GM23248 (cell line): ENCODE results near the gene WNT9A.

ENCODE experiments used
- EZH2 ChIP-seq: fragments of 200-600 bp; sonication (generic); IDR thresholded peaks from 2 replicates; pipeline ENCODE4 v1.6.1; 2018; ENCODE audit warnings: antibody characterized with exemption, mild to moderate bottlenecking; ENCODE audit not compliant: insufficient read depth, poor library complexity, severe bottlenecking
- EZH2phosphoT487 ChIP-seq: fragments of 200-600 bp; sonication (generic); IDR thresholded peaks from 2 replicates; pipeline ENCODE4 v1.6.1; 2018; ENCODE audit warnings: antibody characterized with exemption, moderate library complexity, mild to moderate bottlenecking, low read depth; ENCODE audit not compliant: insufficient read depth

DNA sequence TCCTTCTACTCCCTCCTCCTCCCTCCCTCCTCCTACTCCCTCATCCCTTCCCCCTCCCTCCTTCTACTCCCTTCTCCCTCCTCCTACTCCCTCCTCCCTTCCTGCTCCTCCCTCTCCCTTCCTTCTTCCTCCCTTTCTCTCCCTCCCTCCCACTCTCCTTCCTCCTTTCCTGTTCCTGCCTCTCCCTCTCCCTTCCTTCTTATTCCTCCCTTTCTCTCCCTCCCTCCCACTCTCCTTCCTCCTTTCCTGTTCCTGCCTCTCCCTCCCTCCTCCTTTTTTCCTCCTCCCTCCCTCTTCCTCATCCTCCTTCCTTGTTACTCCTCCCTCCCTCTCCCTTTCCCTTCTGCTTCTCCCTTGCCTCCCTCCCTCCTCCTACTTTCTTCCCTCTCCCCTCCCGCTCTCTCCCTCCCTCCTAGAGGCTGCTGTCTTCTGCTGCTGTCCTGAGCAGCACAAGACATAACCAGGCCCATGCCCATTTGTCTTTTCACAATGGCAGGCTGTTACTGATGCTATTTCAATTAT, 41.1 kb downstream of the WNT9A start:
- no peak for TF ChIP-seq EZH2
- no peak for TF ChIP-seq EZH2phosphoT487
